Stimulated activated effector memory CD8-positive, alpha-beta T cell treated with anti-CD3 and anti-CD28 coated beads, Interleukin-12 subunit alpha, Interleukin-12 subunit beta, amount 100 ng/mL, for 72 hours (primary cell): ENCODE data around the gene SYNJ2.

ENCODE experiments used
- ATAC-seq: fragments of 150-1000 bp; cut with Tn5 transposase; 2 replicates; pipeline ENCODE4 v1.10.0; 2021
- DNase-seq, 2 donors: peaks; one replicate each; pipeline ENCODE4 v3.0.0; 2021 to 2022; ENCODE audit warnings: low spot score in 2 of 2
- H3K27ac Mint-ChIP-seq: one replicate; pipeline ENCODE4 v1.8.0; 2022; ENCODE audit warnings: mild to moderate bottlenecking, mixed read lengths
- H3K36me3 Mint-ChIP-seq: one replicate; pipeline ENCODE4 v1.8.0; 2022; ENCODE audit warnings: mild to moderate bottlenecking, mixed read lengths
- H3K4me1 Mint-ChIP-seq: one replicate; pipeline ENCODE4 v1.8.0; 2022; ENCODE audit warnings: mixed read lengths
- H3K4me3 Mint-ChIP-seq: one replicate; pipeline ENCODE4 v1.8.0; 2022; ENCODE audit warnings: mild to moderate bottlenecking, mixed read lengths
- H3K9me3 Mint-ChIP-seq: one replicate; pipeline ENCODE4 v1.8.0; 2022; ENCODE audit warnings: mixed read lengths

Gene SYNJ2

DNA sequence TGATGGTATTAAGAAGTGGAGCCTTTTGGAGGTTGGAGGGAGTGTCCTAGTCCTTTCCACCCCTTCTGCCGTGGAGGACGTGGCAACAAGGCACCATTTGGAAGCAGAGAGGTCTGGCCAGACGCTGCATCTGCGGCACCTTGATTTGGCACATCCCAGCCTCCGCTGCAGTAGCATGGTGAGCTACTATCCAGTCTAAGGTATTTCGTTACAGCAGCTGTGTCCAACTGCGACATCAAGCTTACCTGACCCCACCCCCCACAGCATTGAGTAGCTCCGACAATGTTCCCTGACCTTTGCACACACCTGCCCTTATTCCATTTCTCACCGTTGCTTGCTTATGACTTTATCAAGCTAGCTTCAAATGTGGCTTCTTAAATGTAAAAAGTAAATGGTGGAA is 29.8 kb upstream of the SYNJ2 start:
- peak; percentile 17 for ATAC-seq
- Mint-ChIP-seq H3K9me3 (peaks cover 7% of the 10 kb centered on the region), H3K4me3 (no peak overlapping the region), H3K4me1 (peaks cover 3% of the 10 kb centered on the region), H3K36me3 (peaks cover 40% of the 10 kb centered on the region), H3K27ac (peak overlapping the region; percentile 18)
- DNase-seq, result no peak

DNA sequence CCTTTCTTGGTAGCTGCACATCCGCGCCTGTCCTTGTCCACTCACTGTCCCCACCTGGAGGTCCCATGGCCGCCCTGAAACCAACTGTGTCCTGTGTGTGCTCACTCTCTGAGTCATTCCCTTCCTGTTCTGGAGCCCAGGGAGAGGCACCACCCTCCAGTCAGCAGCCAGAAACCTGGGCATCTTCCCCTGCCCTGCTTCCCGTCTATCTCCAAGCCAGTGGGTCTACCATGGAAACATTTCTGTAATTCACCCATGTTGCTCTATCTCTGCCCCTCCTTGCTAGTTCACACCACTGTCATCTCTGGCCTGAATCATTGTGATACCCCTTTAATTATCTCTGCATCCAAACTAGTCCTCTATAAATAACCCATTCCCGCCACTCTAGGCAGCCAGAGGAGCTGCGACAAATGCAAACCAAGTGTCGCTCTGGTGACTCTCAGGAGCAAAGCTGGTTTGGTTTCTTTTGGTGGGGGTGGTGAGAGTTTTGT is 28.8 kb upstream of the SYNJ2 start:
- peaks cover 29% of the 10 kb centered on the region for H3K36me3 Mint-ChIP-seq
- DNase-seq (no peak), ATAC-seq (peak; percentile 31)
- H3K27ac Mint-ChIP-seq, result peak overlapping the region; percentile 18
- peaks cover 7% of the 10 kb centered on the region for H3K9me3 Mint-ChIP-seq
- no peaks in the 10 kb centered on the region for H3K4me1 Mint-ChIP-seq
- H3K4me3 Mint-ChIP-seq, result no peak overlapping the region

DNA sequence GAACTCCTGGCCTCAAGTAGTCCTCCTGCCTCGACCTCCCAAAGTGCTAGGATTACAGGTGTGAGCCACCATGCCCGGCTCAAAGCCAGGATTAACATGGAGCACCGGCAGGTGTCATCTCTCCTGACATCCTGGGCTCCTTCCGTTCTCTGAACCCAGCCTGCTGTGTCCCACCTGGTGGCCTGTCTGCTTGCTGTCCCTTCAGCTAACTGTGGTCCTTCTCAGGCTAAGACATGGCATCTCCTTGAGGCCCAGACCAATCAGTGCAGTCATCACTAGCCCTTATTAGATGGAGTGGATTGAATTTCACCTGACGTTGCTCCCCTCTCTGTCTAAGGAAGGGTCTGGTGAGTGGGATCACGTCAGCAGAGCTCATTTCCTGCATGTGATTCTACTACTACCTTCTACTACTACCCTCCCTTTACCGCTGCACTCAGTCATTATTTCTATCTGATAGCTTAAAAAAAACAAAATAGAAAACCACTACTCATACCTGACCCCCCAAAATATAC is 28.0 kb upstream of the SYNJ2 start:
- Mint-ChIP-seq H3K9me3 (peaks cover 9% of the 10 kb centered on the region), H3K36me3 (peaks cover 22% of the 10 kb centered on the region), H3K4me1 (no peaks in the 10 kb centered on the region), H3K4me3 (no peak overlapping the region), H3K27ac (no peak overlapping the region)
- DNase-seq (no peak), ATAC-seq (no peak)

DNA sequence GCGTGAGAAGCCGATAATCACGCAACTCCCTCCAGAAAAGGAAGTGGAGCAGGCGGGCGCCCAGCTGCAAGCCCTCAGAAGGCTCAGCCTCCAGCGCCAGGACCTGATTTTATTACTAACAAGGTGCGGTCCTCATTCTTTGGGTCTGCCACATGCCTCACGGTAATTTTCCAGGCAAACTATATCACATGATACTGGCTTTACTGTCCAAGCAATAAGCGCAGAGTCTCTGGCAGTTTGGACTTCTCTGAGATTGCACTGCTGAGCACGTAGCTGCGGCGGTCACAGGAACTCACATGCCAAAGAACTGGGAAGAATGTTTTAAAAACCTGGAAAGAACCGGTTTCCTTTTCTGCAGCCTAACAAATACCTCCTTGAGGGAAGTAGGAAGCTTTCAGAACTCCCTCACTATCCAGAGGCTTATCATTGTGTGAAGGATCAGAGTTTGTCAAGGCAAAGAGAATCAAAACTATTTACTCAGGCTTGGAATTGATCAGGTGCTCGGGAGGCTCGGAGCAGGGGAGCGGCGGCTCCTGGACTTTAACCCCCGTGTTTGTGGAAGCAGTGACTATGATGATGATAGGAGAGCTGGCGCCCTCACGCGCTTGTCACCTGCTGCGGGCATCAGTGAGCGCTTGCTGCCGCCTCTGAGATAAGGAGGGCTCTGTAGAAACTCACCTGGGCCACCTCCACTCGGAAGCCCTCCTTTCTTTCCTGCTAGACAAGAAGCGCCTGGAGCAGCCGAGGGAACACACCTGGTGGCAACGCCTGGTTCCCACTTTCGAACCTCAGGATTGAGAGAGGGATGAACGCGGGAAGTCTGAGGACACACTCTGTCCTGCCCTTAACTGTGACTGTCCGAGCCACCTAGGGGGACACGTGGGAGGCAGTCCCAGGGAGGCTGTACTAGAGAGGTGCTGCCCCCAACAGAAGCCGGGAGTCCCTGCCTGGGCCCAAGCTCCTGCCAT is 27.2 kb upstream of the SYNJ2 start:
- no peak for ATAC-seq
- peaks cover 14% of the 10 kb centered on the region for H3K36me3 Mint-ChIP-seq

DNA sequence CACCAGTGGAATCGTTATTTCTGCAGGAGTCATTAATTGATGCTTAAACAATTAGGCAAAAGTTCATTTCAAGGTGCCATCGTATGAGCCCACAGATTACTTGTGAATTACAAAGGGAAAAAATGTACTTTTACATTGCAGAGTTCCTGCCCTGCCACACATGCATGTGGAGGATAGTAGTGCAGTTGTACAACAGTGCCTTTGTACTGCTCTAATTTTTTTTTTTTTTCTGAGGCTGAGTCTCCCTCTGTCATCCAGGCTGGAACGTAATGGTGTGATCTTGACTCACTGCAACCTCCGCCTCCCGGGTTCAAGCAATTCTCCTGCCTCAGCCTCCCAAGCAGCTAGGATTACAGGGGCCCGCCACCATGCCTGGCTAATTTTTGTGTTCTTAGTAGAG is 26.0 kb upstream of the SYNJ2 start:
- Mint-ChIP-seq H3K4me3 (no peak overlapping the region), H3K27ac (no peak overlapping the region), H3K9me3 (peaks cover 13% of the 10 kb centered on the region), H3K4me1 (no peaks in the 10 kb centered on the region), H3K36me3 (peaks cover 12% of the 10 kb centered on the region)
- no peak for ATAC-seq
- no peak for DNase-seq

More for the DNA sequence above, 27.2 kb upstream of the SYNJ2 start:
- no peak overlapping the region for H3K27ac Mint-ChIP-seq
- H3K9me3 Mint-ChIP-seq, result peaks cover 12% of the 10 kb centered on the region
- no peaks in the 10 kb centered on the region for H3K4me1 Mint-ChIP-seq
- no peak for DNase-seq
- H3K4me3 Mint-ChIP-seq, result no peak overlapping the region

DNA sequence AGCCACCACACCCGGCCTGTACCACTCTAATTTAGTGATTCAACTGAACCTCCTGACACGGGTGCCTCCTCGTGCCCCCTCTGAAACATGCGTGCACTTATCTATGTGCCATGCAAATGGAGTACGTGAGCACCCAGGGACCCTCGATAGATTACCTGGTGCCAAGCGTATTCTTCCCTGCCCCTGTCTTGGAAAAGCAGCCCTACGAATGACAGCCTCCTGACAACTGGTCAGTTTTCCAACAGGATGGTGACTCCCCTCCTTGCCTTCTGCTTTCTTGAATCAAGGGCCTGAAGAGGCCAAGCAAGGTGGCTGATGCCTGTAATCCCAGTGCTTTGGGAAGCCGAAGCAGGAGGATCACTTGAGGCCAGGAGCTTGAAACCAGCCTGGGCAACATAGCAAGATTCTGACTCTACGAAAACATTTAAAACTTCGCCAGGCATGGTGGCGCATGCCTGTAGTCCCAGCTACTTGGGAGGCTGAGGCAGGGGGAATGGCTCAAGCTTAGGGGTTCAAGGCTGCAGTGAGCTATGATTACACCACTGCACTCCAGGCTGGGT is 25.4 kb upstream of the SYNJ2 start:
- Mint-ChIP-seq H3K9me3 (peaks cover 13% of the 10 kb centered on the region), H3K4me1 (no peaks in the 10 kb centered on the region), H3K27ac (no peak overlapping the region), H3K4me3 (no peak overlapping the region), H3K36me3 (peaks cover 7% of the 10 kb centered on the region)
- ATAC-seq (no peak), DNase-seq (no peak)

DNA sequence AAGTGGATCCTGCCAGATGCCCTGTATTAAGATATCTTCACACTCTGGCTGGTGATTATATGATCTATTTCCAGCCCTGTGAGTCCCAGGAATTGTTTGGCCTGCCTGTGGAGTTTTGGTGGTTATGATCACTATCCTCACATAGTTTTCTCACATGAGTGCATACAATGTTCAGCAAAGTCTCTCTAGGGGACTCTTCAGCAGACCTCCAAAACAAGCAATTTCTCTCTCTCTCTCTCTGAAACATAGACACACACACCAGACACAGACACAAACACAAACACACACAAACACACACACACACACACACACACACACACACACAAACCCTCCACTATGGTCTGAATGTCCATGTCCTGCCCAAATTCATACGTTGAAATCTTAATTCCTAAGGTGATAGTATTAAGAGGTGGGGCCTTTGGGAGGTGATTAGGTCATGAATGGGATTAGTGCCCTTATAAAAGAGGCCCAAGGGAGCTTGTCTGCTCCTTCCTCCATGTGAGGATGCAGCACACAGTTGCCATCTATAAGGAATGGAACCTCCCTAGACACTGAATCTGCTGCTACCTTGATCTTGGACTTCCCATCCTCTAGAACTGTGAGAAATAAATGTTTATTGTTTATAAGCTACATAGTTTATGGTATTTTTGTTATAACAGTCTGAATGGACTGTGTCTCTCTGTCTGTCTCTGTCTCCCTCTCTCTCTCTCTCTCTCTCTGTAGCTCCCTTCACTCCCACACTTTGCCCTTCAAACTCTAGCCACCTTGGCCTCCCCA is 22.0 kb upstream of the SYNJ2 start:
- Mint-ChIP-seq H3K4me3 (no peak overlapping the region), H3K27ac (no peak overlapping the region), H3K36me3 (peaks cover 5% of the 10 kb centered on the region), H3K9me3 (peaks cover 13% of the 10 kb centered on the region), H3K4me1 (peaks cover 9% of the 10 kb centered on the region)
- DNase-seq (no peak), ATAC-seq (no peak)

DNA sequence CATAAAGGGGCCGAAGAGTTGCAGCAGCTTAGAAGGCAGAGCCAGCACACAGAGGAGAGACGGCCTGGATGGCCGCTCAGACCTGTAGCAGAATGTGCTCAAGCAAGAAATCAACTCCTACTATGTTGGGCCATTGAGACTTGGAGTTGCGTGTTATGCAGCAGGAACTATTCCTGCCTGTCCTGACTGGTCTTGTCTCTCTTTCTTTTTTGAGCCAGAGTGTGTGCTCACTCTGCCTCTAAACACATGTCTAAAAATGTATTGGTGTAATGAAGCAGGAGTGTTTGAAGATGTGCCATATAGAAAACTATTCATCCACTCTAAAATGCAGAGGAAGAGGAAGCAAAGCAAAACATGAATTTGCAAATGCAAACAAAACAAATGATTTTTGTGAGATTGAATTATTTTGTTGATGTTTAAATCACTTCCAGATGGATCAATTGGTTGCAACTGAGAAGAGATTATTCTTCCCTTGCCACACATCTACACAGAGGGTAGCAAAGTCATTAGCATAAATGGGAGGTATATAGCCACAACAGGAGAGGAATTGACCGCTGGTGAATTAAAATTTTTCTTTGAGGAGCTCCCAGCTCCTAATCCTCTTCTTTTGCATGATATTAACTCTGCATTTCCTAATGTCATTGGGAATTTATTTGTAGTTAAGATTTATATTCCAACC is 20.4 kb upstream of the SYNJ2 start:
- Mint-ChIP-seq H3K9me3 (peaks cover 13% of the 10 kb centered on the region), H3K4me1 (peaks cover 9% of the 10 kb centered on the region), H3K36me3 (peaks cover 5% of the 10 kb centered on the region), H3K4me3 (no peak overlapping the region), H3K27ac (no peak overlapping the region)
- DNase-seq (no peak), ATAC-seq (no peak)

DNA sequence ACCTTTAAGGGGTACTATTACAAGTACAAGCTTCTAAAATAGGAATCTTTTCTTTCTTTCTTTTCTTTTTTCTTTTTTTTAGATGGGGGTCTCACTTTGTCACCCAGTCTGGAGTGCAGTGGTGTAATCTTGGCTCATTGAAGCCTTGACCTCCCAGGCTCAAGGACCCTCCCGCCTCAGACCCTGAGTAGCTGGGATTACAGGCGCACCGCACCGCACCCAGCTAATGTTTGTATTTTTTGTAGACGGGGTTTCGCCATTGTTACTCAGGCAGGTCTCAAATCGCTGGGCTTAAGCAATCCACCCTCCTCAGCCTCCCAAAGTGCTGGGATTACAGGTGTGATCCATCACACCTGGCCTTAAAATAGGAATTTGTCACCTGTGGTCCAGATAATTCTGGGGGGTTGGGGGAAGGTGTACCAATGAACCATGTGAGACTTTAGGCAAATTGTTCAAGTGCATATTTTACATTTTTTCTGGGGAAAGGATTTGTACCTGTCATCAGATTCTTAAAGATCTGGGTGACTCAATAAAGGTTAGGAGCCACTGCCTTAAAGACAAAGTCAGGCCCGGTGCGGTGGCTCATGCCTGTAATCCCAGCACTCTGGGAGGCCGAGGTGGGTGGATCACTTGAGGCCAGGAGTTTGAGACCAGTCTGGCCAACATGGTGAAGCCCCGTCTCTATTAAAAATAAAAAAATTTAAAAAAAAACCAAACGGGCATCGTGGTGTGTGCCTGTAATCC is 19.7 kb upstream of the SYNJ2 start:
- Mint-ChIP-seq H3K9me3 (peaks cover 13% of the 10 kb centered on the region), H3K36me3 (peaks cover 5% of the 10 kb centered on the region), H3K4me3 (no peak overlapping the region), H3K27ac (no peak overlapping the region), H3K4me1 (peaks cover 9% of the 10 kb centered on the region)
- ATAC-seq (no peak), DNase-seq (no peak)

DNA sequence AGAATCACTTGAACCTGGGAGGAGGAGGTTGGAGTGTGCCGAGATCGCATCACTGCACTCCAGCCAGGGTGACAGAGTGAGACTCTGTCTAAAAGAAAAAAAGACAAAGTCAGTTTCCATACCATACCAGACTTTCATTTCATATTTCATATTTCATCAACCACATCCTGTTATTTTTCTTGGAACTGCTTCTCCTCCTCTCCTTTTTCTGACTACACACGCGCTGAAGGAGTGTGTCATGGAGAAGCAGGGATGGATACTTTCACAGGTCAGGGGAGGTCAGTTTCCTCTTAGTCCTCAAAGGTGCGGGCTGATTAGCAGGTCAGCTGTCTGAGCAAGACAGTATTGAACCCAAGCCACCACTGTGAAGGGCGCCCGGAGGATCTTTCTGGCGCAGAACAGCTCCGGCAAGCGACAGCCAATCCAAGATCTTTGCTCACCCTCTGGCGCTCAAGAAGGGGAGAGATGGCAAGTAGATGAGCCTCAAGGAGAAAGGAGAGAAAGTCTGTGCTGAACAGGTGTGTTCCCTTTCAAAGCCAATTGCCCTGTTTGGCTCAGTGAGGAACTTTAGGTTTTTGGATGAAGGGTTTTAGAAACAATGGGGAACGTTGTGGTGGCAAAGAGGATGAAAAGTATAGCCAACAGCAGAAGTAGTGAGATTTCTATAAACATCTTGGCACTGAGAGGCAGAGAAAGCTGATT is 18.9 kb upstream of the SYNJ2 start:
- ATAC-seq (peak; percentile 82), DNase-seq (no peak)
- Mint-ChIP-seq H3K4me3 (peak overlapping the region; percentile 4), H3K4me1 (peaks cover 9% of the 10 kb centered on the region), H3K9me3 (peaks cover 13% of the 10 kb centered on the region), H3K36me3 (peaks cover 5% of the 10 kb centered on the region), H3K27ac (no peak overlapping the region)

DNA sequence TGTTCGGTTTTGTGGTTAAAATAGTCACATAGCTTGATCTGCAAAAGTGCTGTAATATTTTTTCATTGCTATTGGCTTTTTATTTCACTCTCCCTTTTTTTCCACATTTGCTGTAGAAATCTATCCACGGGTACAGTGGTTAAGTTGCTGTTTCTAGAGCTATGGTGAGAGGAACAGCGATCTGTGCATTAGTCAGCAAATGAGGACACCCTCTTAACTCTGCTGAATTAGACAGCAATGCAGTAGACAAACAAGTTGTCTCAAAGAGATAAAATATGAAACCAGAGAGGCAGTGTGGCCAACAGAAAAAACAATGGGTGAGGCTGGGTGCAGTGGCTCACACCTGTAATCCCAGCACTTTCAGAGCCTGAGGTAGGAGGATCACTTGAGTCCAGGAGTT is 17.6 kb upstream of the SYNJ2 start:
- Mint-ChIP-seq H3K27ac (no peak overlapping the region), H3K36me3 (peaks cover 5% of the 10 kb centered on the region), H3K4me3 (no peak overlapping the region), H3K9me3 (peaks cover 4% of the 10 kb centered on the region), H3K4me1 (peaks cover 9% of the 10 kb centered on the region)
- no peak for ATAC-seq
- no peak for DNase-seq

DNA sequence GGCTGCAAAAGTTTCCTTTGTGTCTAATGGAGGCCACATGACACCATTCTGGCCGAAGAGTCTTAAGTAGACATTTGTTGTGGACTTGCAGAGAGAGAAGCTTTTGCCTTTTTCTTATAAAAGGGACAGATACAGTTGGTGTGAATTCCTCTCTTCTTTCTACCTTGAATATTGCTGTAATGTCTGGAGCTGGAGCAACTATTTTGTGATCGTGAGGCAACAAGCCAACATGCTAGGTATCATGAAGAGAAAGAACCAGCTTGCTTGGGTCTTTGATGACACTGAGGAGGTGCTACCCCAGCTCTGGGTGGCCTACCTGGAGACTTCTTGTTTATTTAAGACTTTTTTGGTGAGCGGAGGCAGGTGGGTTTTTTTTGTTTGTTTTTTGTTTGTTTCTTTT is 16.3 kb upstream of the SYNJ2 start:
- Mint-ChIP-seq H3K36me3 (no peaks in the 10 kb centered on the region), H3K4me3 (no peak overlapping the region), H3K9me3 (no peaks in the 10 kb centered on the region), H3K27ac (no peak overlapping the region), H3K4me1 (peaks cover 9% of the 10 kb centered on the region)
- ATAC-seq (no peak), DNase-seq (no peak)

DNA sequence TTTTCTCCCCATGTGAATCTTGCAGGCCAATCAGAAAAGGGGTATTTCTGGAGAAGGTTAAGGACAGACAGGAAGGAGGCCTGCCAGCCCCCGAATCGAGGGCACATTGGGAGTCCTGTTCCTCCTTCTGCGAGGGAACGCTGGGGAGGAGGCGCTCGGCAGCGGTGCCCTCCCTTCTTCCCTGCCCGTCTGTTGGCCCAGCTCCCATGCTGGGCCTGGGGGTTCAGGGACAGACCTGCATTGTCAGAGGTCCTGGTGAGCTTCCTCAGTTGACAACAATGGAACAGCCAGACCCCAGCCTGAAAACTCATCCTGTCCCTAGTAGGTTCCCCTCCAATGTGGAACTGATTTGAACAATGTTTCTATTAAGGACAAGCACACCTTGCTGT is 15.1 kb upstream of the SYNJ2 start:
- Mint-ChIP-seq H3K36me3 (no peaks in the 10 kb centered on the region), H3K27ac (no peak overlapping the region), H3K9me3 (no peaks in the 10 kb centered on the region), H3K4me3 (no peak overlapping the region), H3K4me1 (peaks cover 16% of the 10 kb centered on the region)
- no peak for DNase-seq
- ATAC-seq, result no peak

DNA sequence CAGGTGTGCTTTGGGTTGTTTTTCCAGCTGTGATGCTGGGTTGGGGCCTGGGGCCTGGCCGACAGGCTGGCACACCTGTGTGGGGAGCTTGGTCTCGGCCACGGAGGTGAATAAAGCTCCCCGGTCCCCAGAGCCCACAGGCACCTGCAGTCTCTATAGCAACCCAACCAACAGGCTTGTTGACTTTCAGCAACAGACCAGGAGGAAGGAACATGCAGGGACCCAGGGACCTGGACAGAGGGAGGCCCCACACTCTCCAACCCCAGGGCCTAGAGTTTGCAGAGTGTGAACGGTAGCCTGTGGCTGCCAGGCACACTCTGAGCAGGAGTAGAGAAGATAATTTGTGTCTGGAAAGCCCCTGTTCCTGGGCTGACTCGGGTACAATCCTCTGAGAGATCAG is 14.6 kb upstream of the SYNJ2 start:
- Mint-ChIP-seq H3K4me1 (peaks cover 16% of the 10 kb centered on the region), H3K27ac (no peak overlapping the region), H3K9me3 (no peaks in the 10 kb centered on the region), H3K36me3 (no peaks in the 10 kb centered on the region), H3K4me3 (no peak overlapping the region)
- no peak for DNase-seq
- ATAC-seq, result peak; percentile 20
